Upper lobe of right lung (tissue), 1 donor: ENCODE measurements around the gene ZFAND3. TPM values are rescaled to one million over a fixed set of nuclear protein-coding genes. Genes with fewer than 3 reads are reported as not detected.

Experiments
- ATAC-seq: fragments of 200-7000 bp; cut with Tn5 transposase; one replicate; pipeline ENCODE4 v1.9.1; 2020; ENCODE audit warnings: mild to moderate bottlenecking, moderate library complexity
- DNase-seq: peaks from one replicate; pipeline ENCODE4 v3.0.0-alpha.2; 2020
- H3K27ac ChIP-seq: fragments of 200-600 bp; one replicate; pipeline ENCODE4 v1.8.0; 2022
- H3K27me3 ChIP-seq: fragments of 200-600 bp; one replicate; pipeline ENCODE4 v1.8.0; 2022; ENCODE audit warnings: mild to moderate bottlenecking
- H3K36me3 ChIP-seq: fragments of 200-600 bp; one replicate; pipeline ENCODE4 v1.8.0; 2022
- H3K4me1 ChIP-seq: fragments of 200-600 bp; one replicate; pipeline ENCODE4 v1.8.0; 2022
- H3K4me3 ChIP-seq: fragments of 200-600 bp; one replicate; pipeline ENCODE4 v1.8.0; 2022; ENCODE audit warnings: mild to moderate bottlenecking
- H3K9me3 ChIP-seq: fragments of 200-600 bp; one replicate; pipeline ENCODE4 v1.8.0; 2022
- CTCF ChIP-seq: fragments of 200-600 bp; IDR thresholded peaks from one replicate; pipeline ENCODE4 v1.8.0; 2022; ENCODE audit warnings: antibody characterized with exemption
- intact Hi-C: fragments of 100-400 bp; cut with DNase I; formaldehyde crosslinking; loops from one replicate; pipeline ENCODE4 v1.11.0; 2022
- total RNA-seq: library from RNA; stranded (reverse); fragmentation: NEBNext Ultra II Directional; extraction: Animal tissue kit (Norgen Biotek cat#: 25700); gene quantifications from one replicate; pipeline ENCODE4 v1.2.1, GENCODE V29; 2021
- donor health status: DM: no; HTN: yes; CAD: no; lungs with severe emphysema.

ZFAND3 gene
- total RNA-seq, 1 donor from 2014 or later = 69.1 TPM

- ATAC-seq (no peak), DNase-seq (no peak)
- no peak overlapping the region for H3K4me3 ChIP-seq
- intact Hi-C loops = no loop called here
- H3K27ac ChIP-seq = no peak overlapping the region
- H3K4me1 ChIP-seq = no peaks in the 10 kb centered on the region
- H3K27me3 ChIP-seq = no peaks in the 10 kb centered on the region
- TF ChIP-seq CTCF = no peak
- H3K36me3 ChIP-seq = no peaks in the 10 kb centered on the region
- H3K9me3 ChIP-seq = no peaks in the 10 kb centered on the region
Observed at GRCh38 chr6:38167598-38167997, 348.1 kb downstream of the ZFAND3 start.

GRCh38 chr6:38168126-38168525, 348.6 kb downstream of the ZFAND3 start:
- Histone ChIP-seq H3K27me3 (no peaks in the 10 kb centered on the region), H3K9me3 (no peaks in the 10 kb centered on the region), H3K4me3 (no peak overlapping the region), H3K4me1 (no peaks in the 10 kb centered on the region), H3K36me3 (peaks cover 5% of the 10 kb centered on the region), H3K27ac (no peak overlapping the region)
- no peak for ATAC-seq
- no peak for DNase-seq
- intact Hi-C loops = no loop called here
- TF ChIP-seq CTCF = no peak

- DNase-seq (no peak), ATAC-seq (no peak)
- Histone ChIP-seq H3K9me3 (no peaks in the 10 kb centered on the region), H3K36me3 (peaks cover 10% of the 10 kb centered on the region), H3K4me1 (no peaks in the 10 kb centered on the region), H3K4me3 (no peak overlapping the region), H3K27ac (no peak overlapping the region), H3K27me3 (no peaks in the 10 kb centered on the region)
- TF ChIP-seq CTCF = no peak
- intact Hi-C loops = no loop called here
Observed at GRCh38 chr6:38168699-38169098, 349.2 kb downstream of the ZFAND3 start.

- Histone ChIP-seq H3K4me1 (no peaks in the 10 kb centered on the region), H3K9me3 (no peaks in the 10 kb centered on the region), H3K27me3 (no peaks in the 10 kb centered on the region), H3K36me3 (peaks cover 17% of the 10 kb centered on the region), H3K27ac (no peak overlapping the region), H3K4me3 (no peak overlapping the region)
- ATAC-seq (no peak), DNase-seq (no peak)
- intact Hi-C loops = no loop called here
- TF ChIP-seq CTCF = no peak
Observed at GRCh38 chr6:38169221-38169976, 349.9 kb downstream of the ZFAND3 start.

GRCh38 chr6:38169977-38170526, 350.5 kb downstream of the ZFAND3 start:
- ATAC-seq = no peak
- H3K36me3 ChIP-seq = peaks cover 18% of the 10 kb centered on the region
- H3K9me3 ChIP-seq = no peaks in the 10 kb centered on the region
- no peak for DNase-seq
- no peak overlapping the region for H3K4me3 ChIP-seq
- intact Hi-C loops = no loop called here
- no peak for TF ChIP-seq CTCF
- H3K4me1 ChIP-seq = no peaks in the 10 kb centered on the region
- H3K27ac ChIP-seq = no peak overlapping the region
- H3K27me3 ChIP-seq = no peaks in the 10 kb centered on the region
